Choroid plexus epithelial cell (primary cell): ENCODE results near the gene MRPL58.

Experiments
- DNase-seq: peaks from one replicate; pipeline ENCODE4 v3.0.0-alpha.2; 2010; ENCODE audit warnings: low read depth
- H3K4me3 ChIP-seq: 2 replicates; pipeline ENCODE4 v1.5.1; 2011; ENCODE audit warnings: low read depth, mild to moderate bottlenecking, control low read depth, low read length, moderate library complexity
- TF ChIP-seq, protein P1 (sequence below): conservative IDR thresholded peaks from 2 replicates; pipeline ENCODE4 v1.5.1; 2011; ENCODE audit warnings: low read depth, mild to moderate bottlenecking, control low read depth, inconsistent platforms, low read length, moderate library complexity

MRPL58 gene

DNA sequence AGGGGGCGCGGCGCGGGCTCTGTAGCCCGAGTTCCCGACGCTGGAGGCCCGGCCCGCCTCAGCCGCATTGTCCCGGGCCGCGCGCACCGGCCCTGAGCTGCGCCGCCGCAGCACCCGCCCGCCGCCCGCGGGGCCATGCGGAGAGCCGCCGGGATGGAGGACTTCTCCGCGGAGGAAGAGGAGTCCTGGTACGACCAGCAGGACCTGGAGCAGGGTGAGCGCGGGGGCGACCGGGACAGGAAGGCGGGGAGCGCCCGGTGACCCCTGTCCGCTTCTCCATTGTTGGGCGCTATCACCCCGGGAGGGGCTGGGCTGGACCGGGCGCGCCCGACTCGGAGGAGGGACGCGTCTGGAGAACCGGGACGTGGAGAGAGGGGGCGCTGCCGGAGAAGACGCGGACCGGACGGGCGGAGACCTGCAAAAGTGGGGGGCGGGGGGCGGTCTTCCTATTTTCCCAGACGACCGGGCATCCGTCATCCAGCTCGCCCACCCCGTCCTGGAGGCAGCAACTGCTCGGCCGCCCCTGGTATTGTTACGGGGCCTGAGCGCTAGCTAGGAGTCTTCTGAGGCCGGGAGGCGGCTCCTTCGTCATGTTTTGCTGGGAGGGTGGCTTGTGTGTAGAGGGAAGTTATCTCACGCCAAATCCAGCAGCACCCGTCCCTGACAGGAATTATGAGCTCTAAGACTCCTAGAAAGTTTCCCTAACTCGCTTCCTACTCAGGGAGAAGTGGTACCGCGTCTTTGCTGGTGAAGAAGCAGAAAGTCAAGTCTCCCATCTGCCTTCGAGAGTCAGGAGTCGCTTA lies 24.4 kb upstream of the MRPL58 start:
- peak overlapping the region; percentile 83 for H3K4me3 ChIP-seq
- TF ChIP-seq, protein P1, sequence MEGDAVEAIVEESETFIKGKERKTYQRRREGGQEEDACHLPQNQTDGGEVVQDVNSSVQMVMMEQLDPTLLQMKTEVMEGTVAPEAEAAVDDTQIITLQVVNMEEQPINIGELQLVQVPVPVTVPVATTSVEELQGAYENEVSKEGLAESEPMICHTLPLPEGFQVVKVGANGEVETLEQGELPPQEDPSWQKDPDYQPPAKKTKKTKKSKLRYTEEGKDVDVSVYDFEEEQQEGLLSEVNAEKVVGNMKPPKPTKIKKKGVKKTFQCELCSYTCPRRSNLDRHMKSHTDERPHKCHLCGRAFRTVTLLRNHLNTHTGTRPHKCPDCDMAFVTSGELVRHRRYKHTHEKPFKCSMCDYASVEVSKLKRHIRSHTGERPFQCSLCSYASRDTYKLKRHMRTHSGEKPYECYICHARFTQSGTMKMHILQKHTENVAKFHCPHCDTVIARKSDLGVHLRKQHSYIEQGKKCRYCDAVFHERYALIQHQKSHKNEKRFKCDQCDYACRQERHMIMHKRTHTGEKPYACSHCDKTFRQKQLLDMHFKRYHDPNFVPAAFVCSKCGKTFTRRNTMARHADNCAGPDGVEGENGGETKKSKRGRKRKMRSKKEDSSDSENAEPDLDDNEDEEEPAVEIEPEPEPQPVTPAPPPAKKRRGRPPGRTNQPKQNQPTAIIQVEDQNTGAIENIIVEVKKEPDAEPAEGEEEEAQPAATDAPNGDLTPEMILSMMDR: peak; percentile 55
- peak; percentile 69 for DNase-seq

DNA sequence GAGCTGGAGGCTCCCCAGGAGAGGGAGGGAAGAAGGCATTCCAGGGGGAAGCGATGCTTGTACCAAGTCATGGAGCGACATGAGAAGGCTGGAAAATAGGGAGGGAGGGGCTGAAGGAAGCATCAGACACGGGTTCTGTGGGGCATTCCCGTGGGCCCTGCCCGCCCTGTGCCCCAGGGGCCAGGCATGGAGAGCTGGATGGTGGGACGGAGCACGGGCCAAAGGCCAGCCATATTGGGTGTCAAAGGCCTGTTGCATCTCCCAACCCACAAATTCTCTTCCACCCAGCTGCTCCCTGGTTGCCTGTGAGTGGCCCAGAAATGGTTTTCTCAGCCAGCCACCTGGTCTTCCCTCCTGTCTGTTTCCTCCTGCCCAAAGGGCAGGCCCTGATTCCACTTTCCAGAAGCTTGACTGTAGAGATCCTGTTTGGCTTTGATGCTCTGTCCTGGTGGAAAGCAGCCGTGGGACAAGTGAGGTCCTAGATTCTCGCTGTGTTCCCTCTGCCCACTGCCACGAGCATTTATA lies 21.8 kb upstream of the MRPL58 start:
- H3K4me3 ChIP-seq: no peak overlapping the region
- no peak for DNase-seq
- TF ChIP-seq, protein P1: no peak

DNA sequence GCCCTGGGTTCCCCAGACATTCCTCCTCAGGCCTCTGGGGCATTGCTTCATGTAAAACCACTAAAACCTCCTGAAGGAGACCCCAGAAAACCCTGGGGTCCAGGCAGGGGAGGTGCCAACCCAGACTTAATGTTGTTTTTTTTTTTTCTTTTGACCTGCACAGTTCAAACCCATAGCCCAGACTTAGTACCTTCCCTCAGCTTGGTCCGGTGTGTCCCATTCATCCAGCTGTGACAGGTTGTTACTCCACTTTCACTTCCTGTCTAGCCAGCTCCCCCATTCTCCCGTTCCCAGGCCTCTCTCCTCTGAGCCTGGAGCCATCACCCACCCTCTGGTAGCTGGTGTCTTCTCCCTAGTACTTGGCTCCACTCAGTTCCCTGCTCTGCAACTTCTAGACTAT lies 20.2 kb upstream of the MRPL58 start:
- TF ChIP-seq, protein P1: no peak
- H3K4me3 ChIP-seq: no peak overlapping the region
- DNase-seq: no peak

DNA sequence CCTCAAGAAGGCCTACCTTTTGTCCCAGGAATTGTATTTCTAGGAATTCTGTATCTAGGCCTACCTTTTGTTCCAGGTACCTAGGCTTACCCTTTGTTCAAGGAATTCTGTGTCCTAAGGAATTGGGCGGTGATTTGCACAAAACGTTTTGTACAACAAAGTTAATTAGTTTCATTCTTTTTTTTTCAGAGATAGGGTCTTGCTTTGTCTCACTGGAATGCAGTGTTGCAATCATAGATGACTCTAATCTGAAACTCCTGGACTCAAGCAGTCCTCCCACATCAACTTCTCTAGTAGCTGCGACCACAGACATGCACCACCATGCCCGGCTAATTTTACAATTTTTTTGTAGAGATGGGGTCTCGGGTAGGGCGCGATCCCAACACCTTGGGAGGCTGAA lies 18.0 kb upstream of the MRPL58 start:
- peak; percentile 66 for DNase-seq
- no peak overlapping the region for H3K4me3 ChIP-seq
- TF ChIP-seq, protein P1: no peak

DNA sequence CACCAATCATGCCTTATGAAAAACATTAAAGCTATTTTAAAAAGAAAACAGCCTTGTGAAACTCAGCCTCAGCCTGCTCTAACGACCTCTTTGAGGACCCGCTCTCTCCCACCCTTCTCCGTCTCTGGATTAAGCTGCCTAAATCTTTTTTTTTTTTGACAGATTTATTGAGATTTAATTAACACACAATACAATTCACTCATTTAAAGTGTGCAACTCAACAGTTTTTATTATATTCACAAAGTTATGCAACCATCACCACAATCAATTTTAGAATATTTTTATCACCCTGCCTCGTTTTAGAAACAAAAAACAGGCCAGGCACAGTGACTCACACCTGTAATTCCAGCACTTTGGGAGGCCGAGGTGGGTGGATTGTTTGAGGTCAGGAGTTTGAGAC lies 16.6 kb upstream of the MRPL58 start:
- no peak for DNase-seq
- no peak overlapping the region for H3K4me3 ChIP-seq
- TF ChIP-seq, protein P1: no peak

DNA sequence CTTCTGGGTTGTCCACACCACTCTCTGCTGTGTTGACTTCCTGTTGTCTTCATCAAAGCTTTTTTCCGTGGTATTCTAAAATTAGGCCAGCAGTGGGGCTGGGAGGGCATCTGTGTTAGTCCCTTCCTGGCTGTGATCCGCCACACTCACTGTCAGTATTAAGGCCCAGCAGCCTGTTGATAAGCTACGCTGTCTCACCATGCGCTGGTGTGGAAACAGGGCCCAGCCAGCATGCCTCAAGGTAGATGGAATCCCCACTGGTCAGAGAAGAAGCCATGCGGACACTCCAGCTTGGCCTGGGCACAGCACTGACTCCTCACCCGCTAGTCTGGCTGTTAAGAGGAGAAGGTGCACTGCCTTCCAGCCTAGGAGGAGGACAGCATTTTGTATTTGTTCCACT lies 13.7 kb upstream of the MRPL58 start:
- DNase-seq: no peak
- no peak overlapping the region for H3K4me3 ChIP-seq
- TF ChIP-seq, protein P1: no peak

DNA sequence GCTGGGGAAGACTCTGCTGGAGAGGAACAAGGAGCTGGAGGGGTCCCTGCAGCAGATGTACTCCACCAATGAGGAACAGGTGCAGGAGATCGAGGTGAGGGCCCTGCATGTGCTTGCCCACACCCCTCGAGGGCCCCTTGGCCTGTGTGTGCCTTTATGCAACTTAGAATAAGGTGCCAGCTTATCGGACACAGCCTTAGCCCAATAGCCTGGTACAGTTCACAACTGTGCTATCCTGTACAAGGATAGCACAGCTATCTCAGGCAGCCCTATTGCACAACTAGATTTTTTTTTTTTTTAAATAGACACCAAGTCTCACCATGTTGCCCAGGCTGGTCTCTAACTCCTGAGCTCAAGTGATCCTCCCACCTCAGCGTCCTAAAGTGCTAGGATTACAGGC lies 12.9 kb upstream of the MRPL58 start:
- TF ChIP-seq, protein P1: no peak
- no peak for DNase-seq
- no peak overlapping the region for H3K4me3 ChIP-seq
